WTC11 (cell line): ENCODE results near the gene BTBD9.

Experiments used
- ETV6 ChIP-seq: sonication (generic); formaldehyde crosslinking; IDR thresholded peaks from 2 replicates; pipeline ENCODE4 v1.8.1; 2022; ENCODE audit warnings: mild to moderate bottlenecking, missing genetic modification reagents
- HMGXB4 ChIP-seq: sonication (generic); formaldehyde crosslinking; IDR thresholded peaks from 2 replicates; pipeline ENCODE4 v1.8.1; 2023; ENCODE audit warnings: mild to moderate bottlenecking, moderate library complexity, missing genetic modification reagents

- TF ChIP-seq HMGXB4 (CRISPR knock-in tag) = no peak
- no peak for TF ChIP-seq ETV6 (CRISPR knock-in tag)
Measured at GRCh38 chr6:38482466-38482865, 157.3 kb downstream of the BTBD9 start.
